Panc1 (cell line): ENCODE measurements around the gene GATAD2B. TPM values are rescaled to one million over a fixed set of nuclear protein-coding genes. Genes with fewer than 3 reads are reported as not detected.
A peak's percentile ranks its signal among the peaks of the same experiment; 100 is the strongest.

Source experiments
- ATAC-seq: fragments of 200-7000 bp; cut with Tn5 transposase; 2 replicates; pipeline ENCODE4 v1.9.1; 2020; ENCODE audit warnings: mild to moderate bottlenecking, moderate library complexity
- BruUV-seq: library from RNA; stranded (reverse); fragments of 400-500 nt; replicated peaks from 2 replicates; lab custom pipeline; 2021; lab: Mats Ljungman, UMichigan
- CTCF ChIA-PET: fragments of 300-600 bp; sonication (Branson Sonifier 250); formaldehyde crosslinking; loops from one replicate; lab custom pipeline; 2022; ENCODE audit warnings: antibody characterized with exemption; lab: Charles Lee
- POLR2A ChIA-PET: fragments of 300-600 bp; sonication (Branson Sonifier 250); formaldehyde crosslinking; loops from one replicate; lab custom pipeline; 2022; ENCODE audit warnings: antibody characterized with exemption; lab: Charles Lee
- DNase-seq: peaks from one replicate; pipeline ENCODE4 v3.0.0-alpha.2; 2010; ENCODE audit warnings: low read depth, low spot score
- H3K27ac ChIP-seq: 2 replicates; pipeline ENCODE4 v1.5.1; 2011; ENCODE audit warnings: mild to moderate bottlenecking, low read length, inconsistent platforms
- H3K27me3 ChIP-seq: fragments of 200-500 bp; sonication (Bioruptor generic); 2 replicates; pipeline ENCODE4 v1.6.0; 2014; ENCODE audit warnings: low read length, inconsistent platforms; ENCODE audit not compliant: control insufficient read depth, insufficient read depth
- H3K36me3 ChIP-seq: fragments of 200-500 bp; sonication (Bioruptor generic); 2 replicates; pipeline ENCODE4 v1.5.1; 2014; ENCODE audit warnings: inconsistent platforms, mild to moderate bottlenecking, low read length, moderate library complexity; ENCODE audit not compliant: control insufficient read depth, insufficient read depth
- H3K4me1 ChIP-seq: 2 replicates; pipeline ENCODE4 v1.5.1; 2011; ENCODE audit warnings: inconsistent platforms, mild to moderate bottlenecking, low read length, moderate library complexity; ENCODE audit not compliant: control insufficient read depth, insufficient read depth
- H3K4me3 ChIP-seq, 2 experiments: 2 replicates each; pipeline ENCODE4 v1.5.1; 2011 to 2012; ENCODE audit warnings: low read depth in 2 of 2, low read length in 2 of 2, mild to moderate bottlenecking in 2 of 2, inconsistent platforms in 1 of 2, moderate library complexity in 1 of 2
- H3K9me3 ChIP-seq: fragments of 200-500 bp; sonication (Bioruptor generic); 2 replicates; pipeline ENCODE4 v1.5.1; 2014; ENCODE audit warnings: low read depth, mild to moderate bottlenecking, inconsistent platforms, low read length, moderate library complexity; ENCODE audit not compliant: control insufficient read depth, insufficient read depth
- POLR2AphosphoS5 ChIP-seq: IDR thresholded peaks from 2 replicates; pipeline ENCODE4 v1.6.1; 2012; ENCODE audit warnings: mild to moderate bottlenecking, low read depth, low read length, moderate library complexity
- SIN3A ChIP-seq: IDR thresholded peaks from 2 replicates; pipeline ENCODE4 v1.6.1; 2012; ENCODE audit warnings: low read depth, mild to moderate bottlenecking, low read length, moderate library complexity, borderline replicate concordance; ENCODE audit not compliant: insufficient read depth
- TCF7L2 ChIP-seq: IDR thresholded peaks from 2 replicates; pipeline ENCODE4 v1.6.1; 2011; ENCODE audit warnings: mild to moderate bottlenecking, low read depth, low read length, inconsistent platforms
- in situ Hi-C: cut with HindIII; loops from 2 replicates; pipeline ENCODE4 v1.10.0; 2016; ENCODE audit warnings: low sequenced_read_pairs, low pct_unique_long_range_greater_than_20kb
- intact Hi-C: fragments of 100-400 bp; cut with micrococcal nuclease; formaldehyde crosslinking; loops from one replicate; pipeline ENCODE4 v1.10.0; 2022; ENCODE audit not compliant: unreplicated experiment
- total RNA-seq: library from RNA; stranded (reverse); gene quantifications from one replicate; pipeline ENCODE4 v1.2.1, GENCODE V29; 2021; ENCODE audit not compliant: unreplicated experiment
- TF ChIP-seq, protein P1 (sequence below): fragments of 450-650 bp; IDR thresholded peaks from 2 replicates; pipeline ENCODE4 v1.5.1; 2017; ENCODE audit warnings: mild to moderate bottlenecking
- TF ChIP-seq, protein P2 (sequence below), 2 experiments: IDR thresholded peaks; 2 replicates each; pipeline ENCODE4 v1.6.1; 2011 to 2012; ENCODE audit warnings: low read depth in 2 of 2, control low read depth in 1 of 2, low read length in 1 of 2, mild to moderate bottlenecking in 1 of 2, moderate library complexity in 1 of 2; ENCODE audit not compliant: insufficient read depth in 1 of 2

Gene GATAD2B
- total RNA-seq, 1 experiment from 2014 or later: 47.2 TPM

DNA sequence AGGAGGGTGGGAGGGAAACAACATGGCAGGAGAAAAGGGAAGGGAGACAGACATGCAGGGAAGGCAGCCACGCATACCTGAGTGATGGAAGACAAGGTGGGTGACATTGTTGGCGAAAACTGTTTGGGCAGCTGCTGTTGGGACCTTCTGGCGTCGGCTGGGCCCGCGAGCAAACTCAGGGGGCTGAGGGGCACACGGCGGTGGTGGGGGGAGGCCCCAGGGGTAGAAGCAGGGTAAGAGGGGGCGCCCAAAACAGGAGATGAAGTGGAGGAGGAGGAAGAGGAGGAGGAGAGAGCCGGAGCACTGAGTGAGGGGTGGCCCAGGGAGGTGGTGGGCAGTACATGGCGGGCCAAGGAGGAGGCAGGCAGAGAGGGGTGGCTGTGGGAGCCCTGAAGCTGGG, 28.4 kb upstream of the GATAD2B start:
- Histone ChIP-seq H3K27ac (no peak overlapping the region), H3K27me3 (no peaks in the 10 kb centered on the region), H3K4me3 (no peak overlapping the region), H3K9me3 (no peaks in the 10 kb centered on the region), H3K4me1 (peaks cover 10% of the 10 kb centered on the region), H3K36me3 (peaks cover 3% of the 10 kb centered on the region)
- ChIA-PET POLR2A (no interaction called here), CTCF (no interaction called here)
- DNase-seq (no peak), ATAC-seq (no peak)
- intact Hi-C loops (no loop called here), in situ Hi-C loops (no loop called here)
- BruUV-seq: no TSS peak
- no peak for TF ChIP-seq SIN3A
- no peak for TF ChIP-seq POLR2AphosphoS5
- no peak for TF ChIP-seq TCF7L2
- TF ChIP-seq, protein P1, sequence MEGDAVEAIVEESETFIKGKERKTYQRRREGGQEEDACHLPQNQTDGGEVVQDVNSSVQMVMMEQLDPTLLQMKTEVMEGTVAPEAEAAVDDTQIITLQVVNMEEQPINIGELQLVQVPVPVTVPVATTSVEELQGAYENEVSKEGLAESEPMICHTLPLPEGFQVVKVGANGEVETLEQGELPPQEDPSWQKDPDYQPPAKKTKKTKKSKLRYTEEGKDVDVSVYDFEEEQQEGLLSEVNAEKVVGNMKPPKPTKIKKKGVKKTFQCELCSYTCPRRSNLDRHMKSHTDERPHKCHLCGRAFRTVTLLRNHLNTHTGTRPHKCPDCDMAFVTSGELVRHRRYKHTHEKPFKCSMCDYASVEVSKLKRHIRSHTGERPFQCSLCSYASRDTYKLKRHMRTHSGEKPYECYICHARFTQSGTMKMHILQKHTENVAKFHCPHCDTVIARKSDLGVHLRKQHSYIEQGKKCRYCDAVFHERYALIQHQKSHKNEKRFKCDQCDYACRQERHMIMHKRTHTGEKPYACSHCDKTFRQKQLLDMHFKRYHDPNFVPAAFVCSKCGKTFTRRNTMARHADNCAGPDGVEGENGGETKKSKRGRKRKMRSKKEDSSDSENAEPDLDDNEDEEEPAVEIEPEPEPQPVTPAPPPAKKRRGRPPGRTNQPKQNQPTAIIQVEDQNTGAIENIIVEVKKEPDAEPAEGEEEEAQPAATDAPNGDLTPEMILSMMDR: no peak
- TF ChIP-seq, protein P2, sequence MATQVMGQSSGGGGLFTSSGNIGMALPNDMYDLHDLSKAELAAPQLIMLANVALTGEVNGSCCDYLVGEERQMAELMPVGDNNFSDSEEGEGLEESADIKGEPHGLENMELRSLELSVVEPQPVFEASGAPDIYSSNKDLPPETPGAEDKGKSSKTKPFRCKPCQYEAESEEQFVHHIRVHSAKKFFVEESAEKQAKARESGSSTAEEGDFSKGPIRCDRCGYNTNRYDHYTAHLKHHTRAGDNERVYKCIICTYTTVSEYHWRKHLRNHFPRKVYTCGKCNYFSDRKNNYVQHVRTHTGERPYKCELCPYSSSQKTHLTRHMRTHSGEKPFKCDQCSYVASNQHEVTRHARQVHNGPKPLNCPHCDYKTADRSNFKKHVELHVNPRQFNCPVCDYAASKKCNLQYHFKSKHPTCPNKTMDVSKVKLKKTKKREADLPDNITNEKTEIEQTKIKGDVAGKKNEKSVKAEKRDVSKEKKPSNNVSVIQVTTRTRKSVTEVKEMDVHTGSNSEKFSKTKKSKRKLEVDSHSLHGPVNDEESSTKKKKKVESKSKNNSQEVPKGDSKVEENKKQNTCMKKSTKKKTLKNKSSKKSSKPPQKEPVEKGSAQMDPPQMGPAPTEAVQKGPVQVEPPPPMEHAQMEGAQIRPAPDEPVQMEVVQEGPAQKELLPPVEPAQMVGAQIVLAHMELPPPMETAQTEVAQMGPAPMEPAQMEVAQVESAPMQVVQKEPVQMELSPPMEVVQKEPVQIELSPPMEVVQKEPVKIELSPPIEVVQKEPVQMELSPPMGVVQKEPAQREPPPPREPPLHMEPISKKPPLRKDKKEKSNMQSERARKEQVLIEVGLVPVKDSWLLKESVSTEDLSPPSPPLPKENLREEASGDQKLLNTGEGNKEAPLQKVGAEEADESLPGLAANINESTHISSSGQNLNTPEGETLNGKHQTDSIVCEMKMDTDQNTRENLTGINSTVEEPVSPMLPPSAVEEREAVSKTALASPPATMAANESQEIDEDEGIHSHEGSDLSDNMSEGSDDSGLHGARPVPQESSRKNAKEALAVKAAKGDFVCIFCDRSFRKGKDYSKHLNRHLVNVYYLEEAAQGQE (IDR thresholded peaks at IDR 0.05; ENCODE audit: insufficient read depth in 1 of 2, low read depth in 2 of 2, low read length in 1 of 2): no peak

DNA sequence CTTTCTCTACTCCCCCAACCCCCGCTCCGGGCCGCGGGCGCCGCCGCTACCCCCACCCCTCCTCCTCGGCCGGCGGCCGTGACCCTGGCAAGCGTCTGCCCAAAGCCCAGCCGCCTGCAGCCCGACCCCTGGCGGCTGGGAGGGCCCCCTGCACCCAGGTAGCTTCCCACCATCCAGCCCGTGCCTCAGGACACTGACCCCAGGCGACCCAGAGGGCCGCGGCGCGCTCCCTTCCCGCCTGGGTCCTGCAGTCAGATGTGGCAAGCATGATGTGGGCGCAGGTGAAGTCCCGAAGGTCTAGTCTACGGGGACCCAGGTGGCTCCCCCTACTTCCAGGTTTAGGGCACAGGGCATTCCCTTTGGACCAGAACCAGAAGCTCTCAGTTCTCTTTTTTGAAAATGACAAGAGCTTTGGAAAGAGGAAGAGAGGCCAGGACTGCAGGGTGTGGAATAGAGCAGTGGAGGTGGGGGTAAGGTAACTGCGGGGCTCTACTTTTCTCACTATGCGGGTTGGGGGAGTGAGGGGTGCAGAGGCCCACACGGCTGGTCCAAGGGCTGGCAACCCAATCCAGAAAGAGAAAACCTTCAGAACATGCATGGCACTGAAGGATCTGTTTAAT, 24.0 kb upstream of the GATAD2B start, which contains the start of gene DENND4B:
Gene DENND4B, minus strand, starts transcription at position 97 of the 620 bp plus-strand sequence. CDS start 2,344 bp downstream, outside the sequence.
- Histone ChIP-seq H3K36me3 (no peaks in the 10 kb centered on the region; the same call in none of the 2 replicates), H3K4me1 (peaks cover 14% of the 10 kb centered on the region), H3K9me3 (no peaks in the 10 kb centered on the region), H3K27ac (peak within 1 kb of the TSS; percentile 78), H3K4me3 (peak within 1 kb of the TSS; percentile 77 to 78), H3K27me3 (no peaks in the 10 kb centered on the region)
- no TSS peak for BruUV-seq
- ATAC-seq: peak; percentile 95
- ChIA-PET CTCF (interaction anchor here (0.5 to 1.1 kb wide), 11 partner anchors 18 to 1303 kb away, joined by 3 to 12 read pairs (median 5); partner anchors contain the start of gene GATAD2B), POLR2A (interaction anchor here (0.6 to 0.7 kb wide), 2 partner anchors 12 to 50 kb away, joined by 3 to 8 read pairs; no protein-coding TSS in a partner anchor)
- in situ Hi-C loops: no loop called here
- TF ChIP-seq, protein P2 (IDR thresholded peaks at IDR 0.05; ENCODE audit: insufficient read depth in 1 of 2, low read depth in 2 of 2, low read length in 1 of 2): no peak
- TF ChIP-seq TCF7L2 (no peak), SIN3A (no peak), POLR2AphosphoS5 (peak; percentile 45; the same call in 1 of the 2 replicates)
- TF ChIP-seq, protein P1: peak; percentile 99
- DNase-seq: no peak
- intact Hi-C loops: no loop called here
